Calu3 (cell line): ENCODE data around the gene SPOCK1. TPM values are rescaled to one million over a fixed set of nuclear protein-coding genes. Genes with fewer than 3 reads are reported as not detected.
"Not testable (repeated sequence)": the region's sequence is repeated elsewhere in the genome, so short reads cannot be mapped to it uniquely, and the experiment has no call there.

ENCODE experiments used
- BruUV-seq: library from RNA; stranded (reverse); fragments of 400-500 nt; replicated peaks from 2 replicates; lab custom pipeline; 2021; lab: Mats Ljungman, UMichigan
- CTCF ChIA-PET: fragments of 300-600 bp; sonication (Branson Sonifier 250); formaldehyde crosslinking; loops from one replicate; lab custom pipeline; 2022; ENCODE audit warnings: antibody characterized with exemption; lab: Charles Lee
- DNase-seq: peaks from one replicate; pipeline ENCODE4 v3.0.0; 2022
- H3K27ac Mint-ChIP-seq: one replicate; pipeline ENCODE4 v1.8.0; 2022; ENCODE audit warnings: mixed read lengths; ENCODE audit not compliant: unreplicated experiment
- H3K27me3 Mint-ChIP-seq: one replicate; pipeline ENCODE4 v1.8.0; 2022; ENCODE audit warnings: mixed read lengths; ENCODE audit not compliant: unreplicated experiment
- H3K36me3 Mint-ChIP-seq: one replicate; pipeline ENCODE4 v1.8.0; 2022; ENCODE audit warnings: mild to moderate bottlenecking, moderate library complexity, mixed read lengths; ENCODE audit not compliant: insufficient read depth, unreplicated experiment
- H3K4me1 Mint-ChIP-seq: one replicate; pipeline ENCODE4 v1.8.0; 2022; ENCODE audit warnings: mild to moderate bottlenecking, low read depth, mixed read lengths; ENCODE audit not compliant: unreplicated experiment
- H3K4me3 Mint-ChIP-seq: one replicate; pipeline ENCODE4 v1.8.0; 2022; ENCODE audit warnings: mild to moderate bottlenecking, low read depth, moderate library complexity, mixed read lengths; ENCODE audit not compliant: unreplicated experiment
- H3K9me3 Mint-ChIP-seq: one replicate; pipeline ENCODE4 v1.8.0; 2022; ENCODE audit warnings: low read depth, mixed read lengths; ENCODE audit not compliant: unreplicated experiment
- CTCF ChIP-seq: fragments of 200-600 bp; IDR thresholded peaks from one replicate; pipeline ENCODE4 v1.8.0; 2022; ENCODE audit warnings: antibody characterized with exemption; ENCODE audit not compliant: unreplicated experiment
- intact Hi-C: fragments of 100-400 bp; cut with micrococcal nuclease; formaldehyde crosslinking; loops from one replicate; pipeline ENCODE4 v1.10.0; 2022; ENCODE audit not compliant: unreplicated experiment
- total RNA-seq: library from RNA; stranded (reverse); gene quantifications from 2 replicates; pipeline ENCODE4 v1.2.3, GENCODE V29; 2022

SPOCK1 gene
- total RNA-seq, 1 experiment from 2014 or later, result 3.2 TPM

GRCh38 chr5:137263371-137264005, 235.6 kb downstream of the SPOCK1 start:
- TF ChIP-seq CTCF, result no peak
- intact Hi-C loops, result no loop called here
- Mint-ChIP-seq H3K27me3 (peaks cover 81% of the 10 kb centered on the region), H3K36me3 (no peaks in the 10 kb centered on the region), H3K4me1 (no peaks in the 10 kb centered on the region), H3K9me3 (no peaks in the 10 kb centered on the region), H3K4me3 (no peak overlapping the region), H3K27ac (no peak overlapping the region)
- no peak for DNase-seq
- CTCF ChIA-PET, result no interaction called here
- no TSS peak for BruUV-seq

- no peak for TF ChIP-seq CTCF
- Mint-ChIP-seq H3K4me3 (no peak overlapping the region), H3K27me3 (peaks cover 76% of the 10 kb centered on the region), H3K4me1 (no peaks in the 10 kb centered on the region), H3K27ac (no peak overlapping the region), H3K36me3 (no peaks in the 10 kb centered on the region), H3K9me3 (no peaks in the 10 kb centered on the region)
- intact Hi-C loops, result no loop called here
- no peak for DNase-seq
- no TSS peak for BruUV-seq
- CTCF ChIA-PET, result no interaction called here
Observed at GRCh38 chr5:137262818-137263217, 236.3 kb downstream of the SPOCK1 start.

GRCh38 chr5:137260820-137261695, 238.1 kb downstream of the SPOCK1 start:
- no peaks in the 10 kb centered on the region for H3K4me1 Mint-ChIP-seq
- peaks cover 62% of the 10 kb centered on the region for H3K27me3 Mint-ChIP-seq
- BruUV-seq, result no TSS peak
- no peak overlapping the region for H3K27ac Mint-ChIP-seq
- CTCF ChIA-PET, result no interaction called here
- H3K9me3 Mint-ChIP-seq, result peaks cover 2% of the 10 kb centered on the region
- no peak for DNase-seq
- no peak for TF ChIP-seq CTCF
- H3K36me3 Mint-ChIP-seq, result no peaks in the 10 kb centered on the region
- intact Hi-C loops, result no loop called here
- H3K4me3 Mint-ChIP-seq, result no peak overlapping the region

GRCh38 chr5:137259115-137259514, 240.0 kb downstream of the SPOCK1 start:
- H3K27me3 Mint-ChIP-seq, result peaks cover 42% of the 10 kb centered on the region
- H3K27ac Mint-ChIP-seq, DNase-seq, intact Hi-C loops, CTCF ChIA-PET, BruUV-seq, H3K4me1 Mint-ChIP-seq, H3K9me3 Mint-ChIP-seq, H3K4me3 Mint-ChIP-seq, H3K36me3 Mint-ChIP-seq: not testable (repeated sequence)
